Kidney (tissue), 14 donors: Measurements from ENCODE around the gene HM13. TPM values are rescaled to one million over a fixed set of nuclear protein-coding genes. Genes with fewer than 3 reads are reported as not detected.

Source experiments
- DNase-seq, 5 donors: peaks; one replicate each; pipeline ENCODE4 v3.0.0-alpha.2; 2013 to 2020
- FAIRE-seq: peaks from 2 replicates; lab custom pipeline; 2012; peaks lifted over from hg19 to GRCh38; lab: Jason Lieb, UNC
- H3K27ac ChIP-seq, 2 donors: one replicate each; pipeline ENCODE4 v1.7.0; 2013; ENCODE audit warnings: low read depth in 2 of 2, low read length in 2 of 2, inconsistent platforms in 1 of 2
- H3K27me3 ChIP-seq: one replicate; pipeline ENCODE4 v1.7.1; 2013; ENCODE audit warnings: low read length, inconsistent platforms; ENCODE audit not compliant: control insufficient read depth, insufficient read depth
- H3K36me3 ChIP-seq, 3 donors: one replicate each; pipeline versions ENCODE4 v1.7.0 to v1.7.1; 2013; ENCODE audit warnings: low read length in 3 of 3, control low read depth in 1 of 3, inconsistent platforms in 1 of 3; ENCODE audit not compliant: insufficient read depth in 3 of 3, control insufficient read depth in 2 of 3
- H3K4me1 ChIP-seq, 3 donors: one replicate each; pipeline versions ENCODE4 v1.7.0 to v1.7.1; 2013; ENCODE audit warnings: low read length in 3 of 3, inconsistent platforms in 1 of 3, low read depth in 1 of 3; ENCODE audit not compliant: control insufficient read depth in 2 of 3, insufficient read depth in 2 of 3
- H3K4me3 ChIP-seq, 3 donors: one replicate each; pipeline versions ENCODE4 v1.7.0 to v1.8.1; 2013; ENCODE audit warnings: low read length in 3 of 3, control low read depth in 1 of 3, inconsistent platforms in 1 of 3
- H3K9ac ChIP-seq, 3 donors: one replicate each; pipeline versions ENCODE4 v1.7.0 to v1.7.1; 2013; ENCODE audit warnings: low read length in 3 of 3, control low read depth in 1 of 3, inconsistent platforms in 1 of 3
- H3K9me3 ChIP-seq, 3 donors: one replicate each; pipeline versions ENCODE4 v1.7.0 to v1.7.1; 2013; ENCODE audit warnings: low read length in 3 of 3, control low read depth in 1 of 3, inconsistent platforms in 1 of 3; ENCODE audit not compliant: control insufficient read depth in 2 of 3, insufficient read depth in 1 of 3
- intact Hi-C: fragments of 100-400 bp; cut with DNase I; formaldehyde crosslinking; loops from one replicate; pipeline ENCODE4 v1.11.1; 2022
- polyA plus RNA-seq: library from polyadenylated mRNA; stranded (reverse); fragments of 350-450 nt; fragmentation: Illumina TruSeq; extraction: RNeasy Lipid Tissue Mini Kit (QIAGEN cat#74804); gene quantifications from one replicate; pipeline ENCODE4 v1.2.3, GENCODE V29; 2014; ENCODE audit warnings: low read depth, low replicate concordance; ENCODE audit not compliant: insufficient read depth
- total RNA-seq: library from RNA; stranded (reverse); fragmentation: NEBNext Ultra II Directional; extraction: Animal tissue kit (Norgen Biotek cat#: 25700); gene quantifications from one replicate; pipeline ENCODE4 v1.2.1, GENCODE V29; 2021
- TF ChIP-seq, protein P1 (sequence below): IDR thresholded peaks from 3 replicates; pipeline ENCODE4 v1.5.1; 2012; ENCODE audit warnings: mild to moderate bottlenecking, moderate library complexity, borderline replicate concordance; ENCODE audit not compliant: insufficient read depth; ENCODE audit errors: extremely low read depth
- donor health status: control.
- donor health status: control.
- donor health status: control.
- donor health status: control.
- donor health status: control.
- donor health status: DM: yes; HTN: yes; CAD: no.
- donor health status: Normal renal cell carcinoma (clear cell type).

The HM13 gene
- total and polyA plus RNA-seq, 2 donors from 2014 or later: 154 to 174 TPM

DNA sequence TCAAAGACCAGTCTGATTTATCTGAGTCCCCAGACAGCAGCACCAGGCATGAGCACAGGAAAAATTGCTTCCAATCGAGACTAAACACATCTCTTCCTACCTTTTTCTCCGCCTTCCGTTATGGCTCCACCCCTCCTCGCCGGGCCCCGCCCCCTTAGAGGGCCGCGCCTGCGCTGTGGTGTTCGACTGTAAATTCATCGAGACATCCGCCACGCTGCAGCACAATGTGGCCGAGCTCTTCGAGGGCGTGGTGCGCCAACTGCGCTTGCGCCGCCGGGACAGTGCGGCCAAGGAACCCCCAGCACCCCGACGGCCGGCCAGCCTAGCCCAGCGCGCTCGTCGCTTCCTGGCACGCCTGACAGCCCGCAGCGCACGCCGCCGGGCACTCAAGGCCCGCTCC is 30.2 kb upstream of the HM13 start:
- intact Hi-C loops: no loop called here
- FAIRE-seq: no peak
- H3K9me3 ChIP-seq: no peaks in the 10 kb centered on the region

DNA sequence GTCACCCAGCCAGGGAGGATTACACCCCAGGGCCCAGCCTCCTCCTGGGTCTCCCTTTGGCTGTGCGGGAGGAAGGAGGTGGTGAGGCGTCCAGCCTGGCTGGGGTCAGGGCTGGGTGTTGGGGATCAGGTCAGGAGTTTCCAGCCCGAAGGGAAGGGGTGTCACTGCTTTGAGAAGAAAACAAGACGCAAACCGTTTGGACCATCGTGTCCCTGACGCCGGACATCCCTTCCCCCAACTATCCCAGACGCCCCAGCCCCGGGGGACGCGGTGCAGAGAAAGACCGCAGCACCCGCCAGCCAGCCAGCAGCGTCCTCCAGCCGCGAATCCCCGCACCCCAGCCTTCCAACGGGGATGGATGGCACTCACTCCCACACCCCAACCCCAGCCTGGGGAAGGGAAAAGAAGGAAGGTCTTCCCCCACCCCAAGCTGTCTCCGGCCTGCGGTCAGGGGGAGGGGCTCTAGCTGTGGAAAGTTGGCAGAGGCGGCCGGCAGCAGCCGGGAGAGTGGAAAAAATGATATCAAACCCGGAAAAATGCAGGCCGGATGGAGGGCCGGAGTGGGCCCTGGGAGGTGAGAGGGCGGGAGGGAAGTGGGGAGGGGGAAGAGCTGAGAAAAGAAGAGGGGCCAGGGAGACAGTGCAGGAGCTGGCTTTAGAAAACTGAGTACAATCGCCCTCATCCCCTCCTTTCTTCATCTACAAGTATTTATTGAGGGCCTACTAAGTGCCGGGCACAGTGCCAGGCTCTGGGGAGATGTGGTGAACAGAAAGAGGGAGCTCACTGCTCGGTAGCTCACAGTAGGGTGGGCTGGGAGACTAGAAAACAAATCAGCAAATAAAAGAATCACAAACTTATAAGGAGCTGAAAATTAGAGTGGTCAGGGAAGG is 28.5 kb upstream of the HM13 start:
- DNase-seq: peak; percentile 51 to 92 (median 61)
- Histone ChIP-seq H3K4me3 (no peak overlapping the region), H3K27ac (peak overlapping the region; percentile 57 to 79), H3K27me3 (peaks cover 2% of the 10 kb centered on the region), H3K9ac (no peak overlapping the region), H3K4me1 (peaks cover 0 to 2% (median 0%) of the 10 kb centered on the region in 3 donors), H3K9me3 (no peaks in the 10 kb centered on the region), H3K36me3 (no peaks in the 10 kb centered on the region)
- TF ChIP-seq, protein P1, sequence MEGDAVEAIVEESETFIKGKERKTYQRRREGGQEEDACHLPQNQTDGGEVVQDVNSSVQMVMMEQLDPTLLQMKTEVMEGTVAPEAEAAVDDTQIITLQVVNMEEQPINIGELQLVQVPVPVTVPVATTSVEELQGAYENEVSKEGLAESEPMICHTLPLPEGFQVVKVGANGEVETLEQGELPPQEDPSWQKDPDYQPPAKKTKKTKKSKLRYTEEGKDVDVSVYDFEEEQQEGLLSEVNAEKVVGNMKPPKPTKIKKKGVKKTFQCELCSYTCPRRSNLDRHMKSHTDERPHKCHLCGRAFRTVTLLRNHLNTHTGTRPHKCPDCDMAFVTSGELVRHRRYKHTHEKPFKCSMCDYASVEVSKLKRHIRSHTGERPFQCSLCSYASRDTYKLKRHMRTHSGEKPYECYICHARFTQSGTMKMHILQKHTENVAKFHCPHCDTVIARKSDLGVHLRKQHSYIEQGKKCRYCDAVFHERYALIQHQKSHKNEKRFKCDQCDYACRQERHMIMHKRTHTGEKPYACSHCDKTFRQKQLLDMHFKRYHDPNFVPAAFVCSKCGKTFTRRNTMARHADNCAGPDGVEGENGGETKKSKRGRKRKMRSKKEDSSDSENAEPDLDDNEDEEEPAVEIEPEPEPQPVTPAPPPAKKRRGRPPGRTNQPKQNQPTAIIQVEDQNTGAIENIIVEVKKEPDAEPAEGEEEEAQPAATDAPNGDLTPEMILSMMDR: no peak
- no peak for FAIRE-seq
- intact Hi-C loops: no loop called here

More for the DNA sequence above, 30.2 kb upstream of the HM13 start:
- TF ChIP-seq, protein P1: no peak
- Histone ChIP-seq H3K4me3 (no peak overlapping the region), H3K9ac (no peak overlapping the region), H3K36me3 (no peaks in the 10 kb centered on the region), H3K27ac (no peak overlapping the region), H3K27me3 (peaks cover 2% of the 10 kb centered on the region), H3K4me1 (peaks cover 0 to 2% (median 0%) of the 10 kb centered on the region in 3 donors)
- peak in 4 of 5 donors; percentile 26 to 80 (median 58) for DNase-seq

DNA sequence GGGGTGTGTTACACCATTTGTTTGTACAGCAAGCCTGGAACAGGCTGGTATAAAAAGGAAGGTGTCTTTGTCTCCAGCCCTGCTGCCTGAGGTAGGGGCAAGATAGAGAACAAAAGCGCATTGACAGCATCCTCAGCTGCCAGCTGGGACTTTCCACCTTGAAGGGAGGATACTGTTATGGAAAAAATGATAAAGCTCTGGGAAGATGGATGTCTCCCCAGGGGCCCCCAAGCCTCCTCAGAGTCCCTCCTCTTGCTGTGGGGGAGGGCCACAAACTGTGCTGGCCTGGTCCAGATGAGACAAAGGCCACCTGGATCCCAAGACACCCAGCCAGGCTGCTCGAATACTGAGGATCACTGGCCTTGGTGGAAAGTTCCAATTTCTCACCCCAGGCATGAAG is 26.1 kb upstream of the HM13 start:
- H3K4me1 ChIP-seq: peaks cover 0 to 2% (median 0%) of the 10 kb centered on the region in 3 donors
- no peak overlapping the region for H3K9ac ChIP-seq
- H3K9me3 ChIP-seq: no peaks in the 10 kb centered on the region
- no peak overlapping the region for H3K27ac ChIP-seq
- FAIRE-seq (no peak), DNase-seq (peak in 1 of 5 donors; percentile 50)
- no peaks in the 10 kb centered on the region for H3K36me3 ChIP-seq
- no peak overlapping the region for H3K4me3 ChIP-seq
- H3K27me3 ChIP-seq: peaks cover 2% of the 10 kb centered on the region
- TF ChIP-seq, protein P1: no peak
- intact Hi-C loops: no loop called here
